ENCODE measurements around the gene FBXL17. TPM values are rescaled to one million over a fixed set of nuclear protein-coding genes. Genes with fewer than 3 reads are reported as not detected.

FBXL17 gene
- total RNA-seq, 1 donor from 2014 or later: 8.2 TPM

- no peaks in the 10 kb centered on the region for H3K36me3 Mint-ChIP-seq (ENCODE audit: low read depth)
- no peaks in the 10 kb centered on the region for H3K9me3 Mint-ChIP-seq
- no peaks in the 10 kb centered on the region for H3K4me1 Mint-ChIP-seq (ENCODE audit: low read depth)
- no peak overlapping the region for H3K4me3 Mint-ChIP-seq
- intact Hi-C loops (cut with micrococcal nuclease): no loop called here
- no peak for DNase-seq (ENCODE audit: low spot score)
- no peaks in the 10 kb centered on the region for H3K27me3 Mint-ChIP-seq (ENCODE audit: insufficient read depth)
- H3K27ac Mint-ChIP-seq: no peak overlapping the region
These were observed 14.1 kb downstream of the FBXL17 start for GRCh38 chr5:108367679-108368334.

GRCh38 chr5:108366500-108366899 is 15.4 kb downstream of the FBXL17 start:
- Mint-ChIP-seq H3K4me3 (no peak overlapping the region), H3K4me1 (ENCODE audit: low read depth) (no peaks in the 10 kb centered on the region), H3K27ac (no peak overlapping the region), H3K9me3 (no peaks in the 10 kb centered on the region), H3K27me3 (ENCODE audit: insufficient read depth) (no peaks in the 10 kb centered on the region), H3K36me3 (ENCODE audit: low read depth) (no peaks in the 10 kb centered on the region)
- intact Hi-C loops (cut with micrococcal nuclease): no loop called here
- DNase-seq (ENCODE audit: low spot score): no peak

- Mint-ChIP-seq H3K27me3 (ENCODE audit: insufficient read depth) (no peaks in the 10 kb centered on the region), H3K9me3 (no peaks in the 10 kb centered on the region), H3K4me1 (ENCODE audit: low read depth) (no peaks in the 10 kb centered on the region), H3K27ac (no peak overlapping the region), H3K4me3 (no peak overlapping the region), H3K36me3 (ENCODE audit: low read depth) (no peaks in the 10 kb centered on the region)
- DNase-seq (ENCODE audit: low spot score): no peak
- intact Hi-C loops (cut with micrococcal nuclease): no loop called here
These were observed 20.1 kb downstream of the FBXL17 start for GRCh38 chr5:108361771-108362170.

- Mint-ChIP-seq H3K4me1 (ENCODE audit: low read depth) (no peaks in the 10 kb centered on the region), H3K9me3 (no peaks in the 10 kb centered on the region), H3K27me3 (ENCODE audit: insufficient read depth) (no peaks in the 10 kb centered on the region), H3K36me3 (ENCODE audit: low read depth) (no peaks in the 10 kb centered on the region), H3K4me3 (no peak overlapping the region), H3K27ac (no peak overlapping the region)
- intact Hi-C loops (cut with micrococcal nuclease): no loop called here
- DNase-seq (ENCODE audit: low spot score): no peak
These were observed 20.7 kb downstream of the FBXL17 start for GRCh38 chr5:108361239-108361638.

GRCh38 chr5:108360280-108360679 is 21.6 kb downstream of the FBXL17 start:
- no peaks in the 10 kb centered on the region for H3K27me3 Mint-ChIP-seq (ENCODE audit: insufficient read depth)
- H3K27ac Mint-ChIP-seq: no peak overlapping the region
- intact Hi-C loops (cut with micrococcal nuclease): no loop called here
- H3K9me3 Mint-ChIP-seq: no peaks in the 10 kb centered on the region
- no peak for DNase-seq (ENCODE audit: low spot score)
- H3K36me3 Mint-ChIP-seq (ENCODE audit: low read depth): no peaks in the 10 kb centered on the region
- H3K4me1 Mint-ChIP-seq (ENCODE audit: low read depth): no peaks in the 10 kb centered on the region
- H3K4me3 Mint-ChIP-seq: no peak overlapping the region

GRCh38 chr5:108356286-108356685 is 25.6 kb downstream of the FBXL17 start:
- H3K4me3 Mint-ChIP-seq: no peak overlapping the region
- H3K36me3 Mint-ChIP-seq (ENCODE audit: low read depth): no peaks in the 10 kb centered on the region
- no peaks in the 10 kb centered on the region for H3K27me3 Mint-ChIP-seq (ENCODE audit: insufficient read depth)
- H3K27ac Mint-ChIP-seq: no peak overlapping the region
- DNase-seq (ENCODE audit: low spot score): no peak
- no peaks in the 10 kb centered on the region for H3K9me3 Mint-ChIP-seq
- no peaks in the 10 kb centered on the region for H3K4me1 Mint-ChIP-seq (ENCODE audit: low read depth)
- intact Hi-C loops (cut with micrococcal nuclease): no loop called here

- Mint-ChIP-seq H3K4me1 (ENCODE audit: low read depth) (no peaks in the 10 kb centered on the region), H3K9me3 (no peaks in the 10 kb centered on the region), H3K4me3 (no peak overlapping the region), H3K27ac (no peak overlapping the region), H3K36me3 (ENCODE audit: low read depth) (no peaks in the 10 kb centered on the region), H3K27me3 (ENCODE audit: insufficient read depth) (no peaks in the 10 kb centered on the region)
- intact Hi-C loops (cut with micrococcal nuclease): no loop called here
- no peak for DNase-seq (ENCODE audit: low spot score)
These were observed 28.8 kb downstream of the FBXL17 start for GRCh38 chr5:108353087-108353486.

GRCh38 chr5:108345541-108346171 is 36.2 kb downstream of the FBXL17 start:
- Mint-ChIP-seq H3K36me3 (ENCODE audit: low read depth) (no peaks in the 10 kb centered on the region), H3K27me3 (ENCODE audit: insufficient read depth) (no peaks in the 10 kb centered on the region), H3K9me3 (no peaks in the 10 kb centered on the region), H3K27ac (no peak overlapping the region), H3K4me3 (no peak overlapping the region), H3K4me1 (ENCODE audit: low read depth) (no peaks in the 10 kb centered on the region)
- intact Hi-C loops (cut with micrococcal nuclease): loop anchor here (1.0 to 10.0 kb wide), 3 partner anchors 85 to 671 kb away; partner anchors contain the start of gene EFNA5
- DNase-seq (ENCODE audit: low spot score): no peak

GRCh38 chr5:108344103-108344822 is 37.6 kb downstream of the FBXL17 start:
- DNase-seq (ENCODE audit: low spot score): no peak
- Mint-ChIP-seq H3K4me1 (ENCODE audit: low read depth) (no peaks in the 10 kb centered on the region), H3K4me3 (no peak overlapping the region), H3K36me3 (ENCODE audit: low read depth) (no peaks in the 10 kb centered on the region), H3K27ac (no peak overlapping the region), H3K9me3 (no peaks in the 10 kb centered on the region), H3K27me3 (ENCODE audit: insufficient read depth) (no peaks in the 10 kb centered on the region)
- intact Hi-C loops (cut with micrococcal nuclease): loop anchor here (10.0 kb wide), 1 partner anchor 669 kb away; the partner anchor contains the start of gene EFNA5

GRCh38 chr5:108341866-108342265 is 40.0 kb downstream of the FBXL17 start:
- no peaks in the 10 kb centered on the region for H3K36me3 Mint-ChIP-seq (ENCODE audit: low read depth)
- intact Hi-C loops (cut with micrococcal nuclease): loop anchor here (10.0 kb wide), 1 partner anchor 667 kb away; the partner anchor contains the start of gene EFNA5
- no peak overlapping the region for H3K27ac Mint-ChIP-seq
- no peaks in the 10 kb centered on the region for H3K9me3 Mint-ChIP-seq
- H3K4me1 Mint-ChIP-seq (ENCODE audit: low read depth): no peaks in the 10 kb centered on the region
- H3K27me3 Mint-ChIP-seq (ENCODE audit: insufficient read depth): no peaks in the 10 kb centered on the region
- H3K4me3 Mint-ChIP-seq: no peak overlapping the region
- no peak for DNase-seq (ENCODE audit: low spot score)

- intact Hi-C loops (cut with micrococcal nuclease): loop anchor here (10.0 kb wide), 1 partner anchor 665 kb away; the partner anchor contains the start of gene EFNA5
- Mint-ChIP-seq H3K4me1 (ENCODE audit: low read depth) (no peaks in the 10 kb centered on the region), H3K4me3 (no peak overlapping the region), H3K27me3 (ENCODE audit: insufficient read depth) (no peaks in the 10 kb centered on the region), H3K36me3 (ENCODE audit: low read depth) (no peaks in the 10 kb centered on the region), H3K27ac (no peak overlapping the region), H3K9me3 (no peaks in the 10 kb centered on the region)
- no peak for DNase-seq (ENCODE audit: low spot score)
These were observed 41.8 kb downstream of the FBXL17 start for GRCh38 chr5:108340131-108340530.

GRCh38 chr5:108339220-108339619 is 42.7 kb downstream of the FBXL17 start:
- intact Hi-C loops (cut with micrococcal nuclease): no loop called here

GRCh38 chr5:108334225-108334624 is 47.7 kb downstream of the FBXL17 start:
- Mint-ChIP-seq H3K27ac (no peak overlapping the region), H3K4me1 (ENCODE audit: low read depth) (no peaks in the 10 kb centered on the region), H3K36me3 (ENCODE audit: low read depth) (no peaks in the 10 kb centered on the region), H3K4me3 (no peak overlapping the region), H3K27me3 (ENCODE audit: insufficient read depth) (no peaks in the 10 kb centered on the region), H3K9me3 (no peaks in the 10 kb centered on the region)
- intact Hi-C loops (cut with micrococcal nuclease): no loop called here
- no peak for DNase-seq (ENCODE audit: low spot score)

More at GRCh38 chr5:108339220-108339619, 42.7 kb downstream of the FBXL17 start:
- H3K36me3 Mint-ChIP-seq (ENCODE audit: low read depth): no peaks in the 10 kb centered on the region
- H3K4me1 Mint-ChIP-seq (ENCODE audit: low read depth): no peaks in the 10 kb centered on the region
- no peak for DNase-seq (ENCODE audit: low spot score)
- no peak overlapping the region for H3K27ac Mint-ChIP-seq
- H3K27me3 Mint-ChIP-seq (ENCODE audit: insufficient read depth): no peaks in the 10 kb centered on the region
- no peak overlapping the region for H3K4me3 Mint-ChIP-seq
- H3K9me3 Mint-ChIP-seq: no peaks in the 10 kb centered on the region
